Tibial nerve (tissue), 4 donors: Measurements from ENCODE around the gene SNRNP48.

Experiments used
- EP300 ChIP-seq, 2 donors: sonication (generic); formaldehyde crosslinking; IDR thresholded peaks; one replicate each; pipeline ENCODE4 v1.6.1; 2017; ENCODE audit warnings: antibody characterized with exemption in 2 of 2, mild to moderate bottlenecking in 1 of 2
- POLR2A ChIP-seq, 2 donors: fragments of 450-650 bp; IDR thresholded peaks; one replicate each; pipeline ENCODE4 v1.6.1; 2017; ENCODE audit warnings: antibody characterized with exemption in 2 of 2, mild to moderate bottlenecking in 2 of 2, moderate library complexity in 2 of 2
- TF ChIP-seq, protein P1 (sequence below), 5 experiments: fragments of 200-600 bp in 3 of 5; fragments of 450-650 bp in 2 of 5; sonication (generic) in 3 of 5; IDR thresholded peaks; one replicate each; pipeline ENCODE4 v1.5.1; 2016 to 2019; ENCODE audit warnings: antibody characterized with exemption in 5 of 5, mild to moderate bottlenecking in 3 of 5, moderate library complexity in 2 of 5

DNA sequence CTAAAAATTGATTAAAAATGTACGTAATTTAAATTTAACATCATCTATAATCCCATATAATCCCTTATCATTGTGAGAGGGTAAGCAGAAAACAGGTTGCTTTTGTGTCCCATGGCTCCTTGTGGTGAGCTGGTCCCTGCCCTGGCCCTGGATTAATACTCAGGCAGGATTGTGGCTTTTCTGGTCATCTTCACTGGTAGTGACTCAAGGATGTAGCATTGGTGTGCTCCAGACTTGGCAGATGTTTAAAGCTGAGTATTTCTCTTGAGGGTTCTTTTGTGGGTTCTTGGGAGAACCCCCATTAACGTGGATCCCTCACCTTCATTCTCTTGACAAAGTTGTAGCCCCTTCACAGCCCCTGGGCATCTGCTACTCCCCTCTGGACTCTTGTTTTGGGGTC, 39.3 kb downstream of the SNRNP48 start:
- no peak for TF ChIP-seq POLR2A (IDR thresholded peaks at IDR 0.05)
- TF ChIP-seq, protein P1, sequence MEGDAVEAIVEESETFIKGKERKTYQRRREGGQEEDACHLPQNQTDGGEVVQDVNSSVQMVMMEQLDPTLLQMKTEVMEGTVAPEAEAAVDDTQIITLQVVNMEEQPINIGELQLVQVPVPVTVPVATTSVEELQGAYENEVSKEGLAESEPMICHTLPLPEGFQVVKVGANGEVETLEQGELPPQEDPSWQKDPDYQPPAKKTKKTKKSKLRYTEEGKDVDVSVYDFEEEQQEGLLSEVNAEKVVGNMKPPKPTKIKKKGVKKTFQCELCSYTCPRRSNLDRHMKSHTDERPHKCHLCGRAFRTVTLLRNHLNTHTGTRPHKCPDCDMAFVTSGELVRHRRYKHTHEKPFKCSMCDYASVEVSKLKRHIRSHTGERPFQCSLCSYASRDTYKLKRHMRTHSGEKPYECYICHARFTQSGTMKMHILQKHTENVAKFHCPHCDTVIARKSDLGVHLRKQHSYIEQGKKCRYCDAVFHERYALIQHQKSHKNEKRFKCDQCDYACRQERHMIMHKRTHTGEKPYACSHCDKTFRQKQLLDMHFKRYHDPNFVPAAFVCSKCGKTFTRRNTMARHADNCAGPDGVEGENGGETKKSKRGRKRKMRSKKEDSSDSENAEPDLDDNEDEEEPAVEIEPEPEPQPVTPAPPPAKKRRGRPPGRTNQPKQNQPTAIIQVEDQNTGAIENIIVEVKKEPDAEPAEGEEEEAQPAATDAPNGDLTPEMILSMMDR (IDR thresholded peaks at IDR 0.05), result no peak
- no peak for TF ChIP-seq EP300 (IDR thresholded peaks at IDR 0.05)
